ENCODE measurements around the gene DYRK3. TPM values are rescaled to one million over a fixed set of nuclear protein-coding genes. Genes with fewer than 3 reads are reported as not detected.

The DYRK3 gene
- total RNA-seq, 2 donors from 2014 or later = 2.6 to 9.7 TPM

DNA sequence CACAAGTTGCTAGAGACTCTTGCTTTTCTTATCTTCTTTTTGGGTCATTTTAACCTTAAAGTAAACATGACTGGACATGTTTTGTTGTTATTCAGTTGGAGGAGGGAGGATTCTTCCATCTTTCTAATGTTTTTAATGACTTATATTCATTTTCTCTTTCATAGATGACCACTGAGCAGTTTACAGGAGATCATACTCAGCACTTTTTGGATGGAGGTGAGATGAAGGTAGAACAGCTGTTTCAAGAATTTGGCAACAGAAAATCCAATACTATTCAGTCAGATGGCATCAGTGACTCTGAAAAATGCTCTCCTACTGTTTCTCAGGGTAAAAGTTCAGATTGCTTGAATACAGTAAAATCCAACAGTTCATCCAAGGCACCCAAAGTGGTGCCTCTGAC, 11.9 kb downstream of the DYRK3 start:
- H3K27me3 ChIP-seq (replicated peaks; ENCODE audit: insufficient read depth) = no peaks in the 10 kb centered on the region
- H3K9me3 ChIP-seq = no peaks in the 10 kb centered on the region
- DNase-seq (ENCODE audit: low spot score) = no peak
- H3K4me1 ChIP-seq (replicated peaks) = no peaks in the 10 kb centered on the region
- TF ChIP-seq, protein P1, sequence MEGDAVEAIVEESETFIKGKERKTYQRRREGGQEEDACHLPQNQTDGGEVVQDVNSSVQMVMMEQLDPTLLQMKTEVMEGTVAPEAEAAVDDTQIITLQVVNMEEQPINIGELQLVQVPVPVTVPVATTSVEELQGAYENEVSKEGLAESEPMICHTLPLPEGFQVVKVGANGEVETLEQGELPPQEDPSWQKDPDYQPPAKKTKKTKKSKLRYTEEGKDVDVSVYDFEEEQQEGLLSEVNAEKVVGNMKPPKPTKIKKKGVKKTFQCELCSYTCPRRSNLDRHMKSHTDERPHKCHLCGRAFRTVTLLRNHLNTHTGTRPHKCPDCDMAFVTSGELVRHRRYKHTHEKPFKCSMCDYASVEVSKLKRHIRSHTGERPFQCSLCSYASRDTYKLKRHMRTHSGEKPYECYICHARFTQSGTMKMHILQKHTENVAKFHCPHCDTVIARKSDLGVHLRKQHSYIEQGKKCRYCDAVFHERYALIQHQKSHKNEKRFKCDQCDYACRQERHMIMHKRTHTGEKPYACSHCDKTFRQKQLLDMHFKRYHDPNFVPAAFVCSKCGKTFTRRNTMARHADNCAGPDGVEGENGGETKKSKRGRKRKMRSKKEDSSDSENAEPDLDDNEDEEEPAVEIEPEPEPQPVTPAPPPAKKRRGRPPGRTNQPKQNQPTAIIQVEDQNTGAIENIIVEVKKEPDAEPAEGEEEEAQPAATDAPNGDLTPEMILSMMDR (IDR thresholded peaks at IDR 0.05) = no peak
- TF ChIP-seq POLR2A (IDR thresholded peaks at IDR 0.05) (no peak), POLR2AphosphoS5 (IDR thresholded peaks at IDR 0.05) (no peak)
- H3K4me3 ChIP-seq = no peak overlapping the region
- no peak overlapping the region for H3K27ac ChIP-seq
- intact Hi-C loops (cut with DNase I) = no loop called here
- H3K36me3 ChIP-seq = no peaks in the 10 kb centered on the region

DNA sequence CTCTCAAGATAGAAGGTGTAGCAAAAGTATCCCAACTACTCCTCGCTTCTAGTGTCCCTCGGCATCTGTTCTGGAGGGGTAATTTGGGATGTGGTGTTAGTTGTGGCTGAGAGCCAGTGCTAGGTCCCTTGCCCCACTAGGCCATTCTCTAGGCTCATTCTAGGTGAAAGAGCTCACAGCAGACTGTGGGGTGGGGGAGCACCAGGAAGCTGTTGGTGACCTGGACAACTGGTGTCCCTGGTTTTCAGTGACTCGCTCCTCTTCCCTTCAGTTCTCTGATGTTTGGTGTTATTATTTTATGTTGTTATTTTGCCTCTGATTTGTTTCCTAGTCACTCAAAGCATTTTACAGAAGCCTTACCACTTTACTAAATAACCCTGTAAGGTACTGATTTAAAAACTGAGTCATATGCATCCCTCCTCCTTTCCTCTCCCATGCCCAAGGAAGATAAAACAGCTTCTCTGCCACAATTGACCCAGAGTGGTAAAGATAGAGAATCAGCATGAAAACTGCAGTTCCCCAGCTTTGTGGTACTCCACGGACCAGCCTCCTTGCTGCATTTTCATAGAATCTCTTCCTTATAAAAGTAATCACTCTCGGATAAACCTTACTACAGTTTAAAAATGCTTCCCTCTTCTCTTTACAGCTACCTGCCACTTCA, 14.1 kb downstream of the DYRK3 start:
- TF ChIP-seq, protein P1 (IDR thresholded peaks at IDR 0.05) = no peak
- TF ChIP-seq POLR2AphosphoS5 (IDR thresholded peaks at IDR 0.05) (no peak), POLR2A (IDR thresholded peaks at IDR 0.05) (no peak)
- Histone ChIP-seq H3K36me3 (no peaks in the 10 kb centered on the region), H3K4me1 (replicated peaks) (no peaks in the 10 kb centered on the region), H3K27me3 (replicated peaks; ENCODE audit: insufficient read depth) (no peaks in the 10 kb centered on the region), H3K9me3 (no peaks in the 10 kb centered on the region), H3K27ac (no peak overlapping the region), H3K4me3 (no peak overlapping the region)
- 90% methylated on average over 5 of the region's 5 CpGs for WGBS
- intact Hi-C loops (cut with DNase I) = no loop called here
- DNase-seq (ENCODE audit: low spot score) = no peak

DNA sequence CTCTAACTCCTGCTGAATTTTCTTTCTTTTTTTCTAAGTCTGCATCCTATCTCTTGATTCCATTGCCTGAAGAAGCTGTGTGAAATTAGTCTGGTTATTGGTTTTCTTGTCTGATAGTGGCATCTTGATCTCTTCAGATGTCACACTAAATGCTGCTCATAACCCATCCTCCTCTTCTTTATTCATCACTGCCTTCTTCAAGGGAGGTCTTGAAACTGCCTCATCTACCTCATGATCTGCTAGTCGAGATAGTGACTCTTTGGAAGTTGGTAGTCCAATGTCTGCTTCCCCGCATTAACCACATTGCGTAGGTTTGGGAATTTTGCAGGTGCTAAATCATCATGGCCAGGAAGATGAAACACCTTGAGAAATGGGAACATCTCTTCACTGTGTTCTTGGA, 15.7 kb downstream of the DYRK3 start:
- no peak for TF ChIP-seq POLR2AphosphoS5 (IDR thresholded peaks at IDR 0.05)
- no peak for TF ChIP-seq POLR2A (IDR thresholded peaks at IDR 0.05)
- TF ChIP-seq, protein P1 (IDR thresholded peaks at IDR 0.05) = no peak
- intact Hi-C loops (cut with DNase I) = no loop called here
- Histone ChIP-seq H3K36me3 (no peaks in the 10 kb centered on the region), H3K9me3 (no peaks in the 10 kb centered on the region), H3K4me3 (no peak overlapping the region), H3K27me3 (replicated peaks; ENCODE audit: insufficient read depth) (no peaks in the 10 kb centered on the region), H3K27ac (no peak overlapping the region), H3K4me1 (replicated peaks) (no peaks in the 10 kb centered on the region)
- no peak for DNase-seq (ENCODE audit: low spot score)
- WGBS = 94% methylated on average over 3 of the region's 3 CpGs

DNA sequence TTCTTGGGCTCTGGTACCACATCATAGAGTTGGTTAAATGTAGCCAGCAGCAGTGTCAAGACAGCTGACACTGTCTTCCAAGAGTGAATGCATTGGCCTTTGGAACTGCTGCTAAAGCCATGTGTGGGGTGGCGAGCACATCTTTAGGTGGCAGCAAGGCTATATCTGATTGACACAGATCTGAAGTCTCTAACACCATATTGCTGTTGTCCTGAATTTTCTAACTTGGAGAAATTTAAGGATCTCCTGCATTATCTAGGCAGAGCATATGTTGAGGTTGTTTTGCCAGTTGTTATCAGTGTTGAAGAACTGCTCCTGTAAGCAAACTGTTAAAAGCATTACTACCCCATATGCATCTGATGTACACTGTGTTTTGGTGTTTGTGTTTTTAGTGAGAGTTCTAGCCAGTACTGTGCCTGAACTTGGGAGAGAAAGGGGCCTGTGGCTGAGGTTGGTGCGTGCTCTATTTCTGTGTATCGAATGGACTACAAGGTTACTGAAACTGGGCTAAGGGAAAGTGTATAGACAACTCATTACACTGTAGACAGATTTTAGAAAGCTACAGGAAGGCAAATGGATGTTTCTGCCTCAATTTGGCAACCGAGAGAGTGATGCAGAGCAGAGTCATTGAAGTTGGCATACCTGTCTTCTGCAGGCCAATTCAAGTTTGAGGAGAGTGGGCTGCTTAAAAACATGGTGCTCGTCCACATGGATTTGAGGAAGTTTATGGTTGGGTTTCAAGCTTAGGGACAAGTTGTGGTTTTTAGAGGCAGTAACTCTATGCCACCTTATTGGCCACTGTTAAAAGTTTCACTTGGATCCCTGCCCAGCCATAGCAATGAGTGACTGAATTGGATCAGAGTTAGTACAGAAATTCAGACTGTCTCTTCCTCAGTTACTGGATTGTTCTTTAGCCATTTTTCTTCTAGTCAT, 16.9 kb downstream of the DYRK3 start:
- no peak for TF ChIP-seq POLR2AphosphoS5 (IDR thresholded peaks at IDR 0.05)
- Histone ChIP-seq H3K4me1 (replicated peaks) (no peaks in the 10 kb centered on the region), H3K27me3 (replicated peaks; ENCODE audit: insufficient read depth) (no peaks in the 10 kb centered on the region), H3K9me3 (no peaks in the 10 kb centered on the region), H3K36me3 (no peaks in the 10 kb centered on the region), H3K27ac (no peak overlapping the region), H3K4me3 (no peak overlapping the region)
- 71% methylated on average over 5 of the region's 5 CpGs for WGBS
- intact Hi-C loops (cut with DNase I) = no loop called here
- DNase-seq (ENCODE audit: low spot score) = no peak

DNA sequence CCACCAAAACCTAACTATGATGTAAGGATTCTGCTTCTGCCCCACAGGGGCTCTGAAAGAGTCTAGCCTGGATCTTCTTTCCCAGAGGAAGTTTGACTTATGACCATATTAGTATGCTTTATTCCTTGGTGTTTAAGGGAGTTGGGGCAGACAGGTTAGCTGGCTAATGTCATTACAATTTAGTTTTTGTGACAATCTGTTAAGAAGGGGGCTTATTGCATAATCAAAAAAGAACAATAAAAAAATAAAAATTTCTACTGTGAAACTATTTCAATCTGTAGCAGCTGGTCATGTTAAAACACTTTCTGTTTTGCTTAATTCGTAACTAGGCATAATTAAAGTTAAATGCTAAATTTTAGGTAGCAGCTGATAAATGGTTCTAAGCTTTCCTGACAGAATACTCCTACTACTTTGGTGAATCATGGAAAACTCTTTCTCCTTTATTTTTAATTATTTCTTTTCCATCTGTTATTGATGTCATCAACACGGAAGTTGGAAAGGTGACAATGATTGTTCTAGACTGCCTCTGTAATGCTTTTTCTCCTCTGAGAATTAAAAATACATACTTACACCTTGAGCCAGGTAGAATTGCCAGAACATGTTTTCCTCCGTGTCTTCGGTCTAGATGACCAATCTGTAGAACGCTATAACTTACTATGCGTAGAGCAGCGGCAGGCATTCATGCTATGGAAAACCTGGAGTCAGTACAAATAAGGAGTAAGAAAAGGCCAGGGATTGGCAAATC, 18.6 kb downstream of the DYRK3 start:
- TF ChIP-seq, protein P1 (IDR thresholded peaks at IDR 0.05) = no peak
- TF ChIP-seq POLR2AphosphoS5 (IDR thresholded peaks at IDR 0.05) = no peak
- no peak for TF ChIP-seq POLR2A (IDR thresholded peaks at IDR 0.05)
- no peak overlapping the region for H3K27ac ChIP-seq
- no peaks in the 10 kb centered on the region for H3K4me1 ChIP-seq (replicated peaks)
- H3K9me3 ChIP-seq = no peaks in the 10 kb centered on the region
- H3K27me3 ChIP-seq (replicated peaks; ENCODE audit: insufficient read depth) = no peaks in the 10 kb centered on the region
- no peaks in the 10 kb centered on the region for H3K36me3 ChIP-seq
- H3K4me3 ChIP-seq = no peak overlapping the region
- DNase-seq (ENCODE audit: low spot score) = no peak
- intact Hi-C loops (cut with DNase I) = no loop called here
- WGBS = 69% methylated on average over 7 of the region's 7 CpGs
